GM21447 (cell line): Measurements from ENCODE around the gene LRRC4B.

Experiments
- ATAC-seq: cut with Tn5 transposase; IDR thresholded peaks from one replicate; pipeline ENCODE4 v1.9.1; 2021; ENCODE audit not compliant: unreplicated experiment

The LRRC4B gene

GRCh38 chr19:50509366-50509765, 58.9 kb downstream of the LRRC4B start:
- no peak for ATAC-seq

GRCh38 chr19:50508843-50509190, 59.4 kb downstream of the LRRC4B start:
- no peak for ATAC-seq

- no peak for ATAC-seq
Measured at GRCh38 chr19:50507376-50507775, 60.9 kb downstream of the LRRC4B start.

- ATAC-seq = no peak
Measured at GRCh38 chr19:50506700-50507099, 61.5 kb downstream of the LRRC4B start.

GRCh38 chr19:50505856-50506611, 62.2 kb downstream of the LRRC4B start:
- no peak for ATAC-seq

GRCh38 chr19:50501568-50502475, 66.4 kb downstream of the LRRC4B start:
- ATAC-seq = no peak

- no peak for ATAC-seq
Measured at GRCh38 chr19:50501186-50501567, 67.1 kb downstream of the LRRC4B start.

- no peak for ATAC-seq
Measured at GRCh38 chr19:50500753-50501151, 67.5 kb downstream of the LRRC4B start.

- ATAC-seq = no peak
Measured at GRCh38 chr19:50500060-50500752, 68.0 kb downstream of the LRRC4B start.

- no peak for ATAC-seq
Measured at GRCh38 chr19:50498219-50499056, 69.8 kb downstream of the LRRC4B start.

GRCh38 chr19:50497022-50497405, 71.2 kb downstream of the LRRC4B start:
- no peak for ATAC-seq

- ATAC-seq = no peak
Measured at GRCh38 chr19:50496189-50497021, 71.8 kb downstream of the LRRC4B start.

- ATAC-seq = no peak
Measured at GRCh38 chr19:50495020-50495531, 73.2 kb downstream of the LRRC4B start.

- ATAC-seq = no peak
Measured at GRCh38 chr19:50494186-50495019, 73.8 kb downstream of the LRRC4B start.

GRCh38 chr19:50493171-50493570, 75.1 kb downstream of the LRRC4B start:
- ATAC-seq = no peak

GRCh38 chr19:50492303-50493052, 75.8 kb downstream of the LRRC4B start:
- ATAC-seq = no peak

- no peak for ATAC-seq
Measured at GRCh38 chr19:50490991-50491472, 77.2 kb downstream of the LRRC4B start.

- no peak for ATAC-seq
Measured at GRCh38 chr19:50490411-50490811, 77.8 kb downstream of the LRRC4B start.
